GM18868 (cell line): Measurements from ENCODE around the gene ATP6V0E1.
"Not testable (repeated sequence)": the region's sequence is repeated elsewhere in the genome, so short reads cannot be mapped to it uniquely, and the experiment has no call there.

Experiments
- ATAC-seq: cut with Tn5 transposase; IDR thresholded peaks from one replicate; pipeline ENCODE4 v1.9.1; 2021; ENCODE audit warnings: mild to moderate bottlenecking, moderate library complexity; ENCODE audit not compliant: unreplicated experiment

The ATP6V0E1 gene

GRCh38 chr5:173069671-173070070, 86.1 kb downstream of the ATP6V0E1 start:
- no peak for ATAC-seq

- no peak for ATAC-seq
Measured at GRCh38 chr5:173075137-173075843, 91.7 kb downstream of the ATP6V0E1 start.

GRCh38 chr5:173075970-173076369, 92.4 kb downstream of the ATP6V0E1 start:
- ATAC-seq = no peak

- not testable (repeated sequence) for ATAC-seq
Measured at GRCh38 chr5:173076471-173076870, 92.9 kb downstream of the ATP6V0E1 start.

GRCh38 chr5:173078878-173079277, 95.3 kb downstream of the ATP6V0E1 start:
- ATAC-seq = no peak
